ENCODE data around the gene ZDHHC21.

- TF ChIP-seq CTCF (IDR thresholded peaks at IDR 0.05): no peak
- no peak for TF ChIP-seq POLR2A (IDR thresholded peaks at IDR 0.05)
- no peak for TF ChIP-seq EP300 (IDR thresholded peaks at IDR 0.05)
These were observed 129.2 kb downstream of the ZDHHC21 start for GRCh38 chr9:14563902-14564624.
